Neural progenitor cell (in vitro differentiated cells): ENCODE measurements around the gene SYT1. TPM values are rescaled to one million over a fixed set of nuclear protein-coding genes. Genes with fewer than 3 reads are reported as not detected.
A peak's percentile ranks its signal among the peaks of the same experiment; 100 is the strongest.

Experiments used
- DNase-seq: peaks from one replicate; pipeline ENCODE4 v3.0.0-alpha.2; 2016; ENCODE audit warnings: low spot score
- H2AFZ ChIP-seq: fragments of 200-600 bp; sonication (generic); replicated peaks from 2 replicates; pipeline ENCODE4 v1.6.1; 2016; ENCODE audit warnings: antibody characterized with exemption
- H3F3A ChIP-seq: fragments of 200-600 bp; sonication (generic); 2 replicates; pipeline ENCODE4 v1.6.1; 2016; ENCODE audit warnings: antibody characterized with exemption, low read depth
- H3K27ac ChIP-seq: fragments of 200-600 bp; sonication (generic); 2 replicates; pipeline ENCODE4 v1.5.1; 2016; ENCODE audit warnings: mild to moderate bottlenecking
- H3K27me3 ChIP-seq: fragments of 200-600 bp; sonication (generic); 2 replicates; pipeline ENCODE4 v1.6.1; 2016; ENCODE audit warnings: mild to moderate bottlenecking, moderate library complexity
- H3K36me3 ChIP-seq: fragments of 200-600 bp; sonication (generic); 2 replicates; pipeline ENCODE4 v1.5.1; 2016
- H3K4me1 ChIP-seq: fragments of 200-600 bp; sonication (generic); 2 replicates; pipeline ENCODE4 v1.6.1; 2016; ENCODE audit warnings: mixed run types
- H3K4me2 ChIP-seq: fragments of 200-600 bp; sonication (generic); 2 replicates; pipeline ENCODE4 v1.6.1; 2016
- H3K4me3 ChIP-seq: fragments of 200-600 bp; sonication (generic); 2 replicates; pipeline ENCODE4 v1.5.1; 2016
- H3K79me2 ChIP-seq: fragments of 200-600 bp; sonication (generic); 2 replicates; pipeline ENCODE4 v1.6.1; 2016; ENCODE audit warnings: low read depth
- H3K9ac ChIP-seq: fragments of 200-600 bp; sonication (generic); 2 replicates; pipeline ENCODE4 v1.6.1; 2016
- H3K9me3 ChIP-seq: fragments of 200-600 bp; sonication (generic); 2 replicates; pipeline ENCODE4 v1.5.1; 2016; ENCODE audit warnings: low read depth
- H4K20me1 ChIP-seq: fragments of 200-600 bp; sonication (generic); 2 replicates; pipeline ENCODE4 v1.6.1; 2016; ENCODE audit warnings: low read depth
- H3K27ac Mint-ChIP-seq: 3 replicates; pipeline ENCODE4 v1.8.0; 2021; ENCODE audit warnings: mixed read lengths
- H3K27me3 Mint-ChIP-seq: 2 replicates; pipeline ENCODE4 v1.8.0; 2022; ENCODE audit warnings: low read depth, mild to moderate bottlenecking, inconsistent platforms, moderate library complexity, mixed read lengths; ENCODE audit not compliant: insufficient read depth
- H3K36me3 Mint-ChIP-seq: 3 replicates; pipeline ENCODE4 v1.8.0; 2021; ENCODE audit warnings: mixed read lengths
- H3K4me1 Mint-ChIP-seq: 3 replicates; pipeline ENCODE4 v1.8.0; 2021; ENCODE audit warnings: mixed read lengths
- H3K4me3 Mint-ChIP-seq: 3 replicates; pipeline ENCODE4 v1.8.0; 2021; ENCODE audit warnings: mild to moderate bottlenecking, moderate library complexity, mixed read lengths
- H3K9me3 Mint-ChIP-seq: 3 replicates; pipeline ENCODE4 v1.8.0; 2020; ENCODE audit warnings: mixed read lengths
- CTCF ChIP-seq: fragments of 200-600 bp; sonication (generic); IDR thresholded peaks from 2 replicates; pipeline ENCODE4 v1.5.1; 2017; ENCODE audit warnings: antibody characterized with exemption, mild to moderate bottlenecking
- EZH2 ChIP-seq: fragments of 200-600 bp; sonication (generic); IDR thresholded peaks from 2 replicates; pipeline ENCODE4 v1.6.1; 2017; ENCODE audit warnings: antibody characterized with exemption, mild to moderate bottlenecking, moderate library complexity
- EZH2phosphoT487 ChIP-seq: fragments of 200-600 bp; sonication (generic); IDR thresholded peaks from 2 replicates; pipeline ENCODE4 v1.6.1; 2017; ENCODE audit warnings: antibody characterized with exemption
- total RNA-seq: library from RNA; depleted of rRNA; stranded (reverse); fragments of >200 nt; gene quantifications from 2 replicates; pipeline ENCODE4 v1.2.3, GENCODE V29; 2015; ENCODE audit warnings: low replicate concordance

SYT1 gene
- total RNA-seq, 1 donor from 2014 or later: 36.9 TPM

- Histone ChIP-seq H4K20me1 (no peaks in the 10 kb centered on the region), H2AFZ (no peak overlapping the region), H3K9ac (no peak overlapping the region), H3K4me2 (no peak overlapping the region), H3F3A (no peaks in the 10 kb centered on the region), H3K4me1 (no peaks in the 10 kb centered on the region), H3K4me3 (no peak overlapping the region), H3K9me3 (no peaks in the 10 kb centered on the region), H3K27me3 (no peaks in the 10 kb centered on the region), H3K27ac (no peak overlapping the region), H3K79me2 (no peaks in the 10 kb centered on the region), H3K36me3 (no peaks in the 10 kb centered on the region)
- peaks cover 18% of the 10 kb centered on the region for H3K4me1 Mint-ChIP-seq
- TF ChIP-seq EZH2phosphoT487 (no peak), EZH2 (no peak), CTCF (no peak)
- no peaks in the 10 kb centered on the region for H3K36me3 Mint-ChIP-seq
- no peak overlapping the region for H3K4me3 Mint-ChIP-seq
- no peaks in the 10 kb centered on the region for H3K27me3 Mint-ChIP-seq
- no peak for DNase-seq
- no peaks in the 10 kb centered on the region for H3K9me3 Mint-ChIP-seq
- no peak overlapping the region for H3K27ac Mint-ChIP-seq
Observed at GRCh38 chr12:79408689-79409088, 544.1 kb downstream of the SYT1 start.

DNA sequence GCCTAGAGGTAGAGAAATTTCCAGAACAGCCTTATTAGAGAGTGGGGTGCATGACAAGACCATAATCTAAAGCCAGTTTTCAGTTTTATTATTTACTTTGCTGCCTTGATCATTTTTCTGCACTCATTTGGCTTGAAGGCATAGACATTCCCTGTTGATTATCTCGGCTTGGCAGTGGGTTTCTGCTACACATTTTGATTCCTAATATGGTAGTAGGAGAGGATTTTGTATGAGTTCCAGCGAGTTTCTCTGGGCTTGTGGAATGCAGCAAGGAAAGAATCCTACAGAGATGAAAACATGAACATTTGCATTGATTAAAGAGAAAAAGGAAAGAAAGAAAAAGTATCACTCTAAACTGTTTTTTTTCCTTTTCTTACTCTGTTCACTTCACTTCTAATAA is 545.0 kb downstream of the SYT1 start:
- H3K4me1 ChIP-seq: no peaks in the 10 kb centered on the region
- no peaks in the 10 kb centered on the region for H3K36me3 Mint-ChIP-seq
- no peaks in the 10 kb centered on the region for H3K9me3 Mint-ChIP-seq
- H3K4me3 Mint-ChIP-seq: no peak overlapping the region
- no peaks in the 10 kb centered on the region for H3K36me3 ChIP-seq
- H3K27ac ChIP-seq: no peak overlapping the region
- no peaks in the 10 kb centered on the region for H3K27me3 Mint-ChIP-seq
- no peak overlapping the region for H2AFZ ChIP-seq
- H3F3A ChIP-seq: no peaks in the 10 kb centered on the region
- H3K9ac ChIP-seq: no peak overlapping the region
- peaks cover 18% of the 10 kb centered on the region for H3K4me1 Mint-ChIP-seq
- TF ChIP-seq EZH2: no peak
- no peak for TF ChIP-seq EZH2phosphoT487
- no peak for TF ChIP-seq CTCF
- H3K4me3 ChIP-seq: no peak overlapping the region
- H3K27me3 ChIP-seq: no peaks in the 10 kb centered on the region
- peak overlapping the region; percentile 96 for H3K27ac Mint-ChIP-seq
- no peaks in the 10 kb centered on the region for H4K20me1 ChIP-seq
- no peaks in the 10 kb centered on the region for H3K9me3 ChIP-seq
- H3K4me2 ChIP-seq: no peak overlapping the region
- DNase-seq: no peak
- no peaks in the 10 kb centered on the region for H3K79me2 ChIP-seq

- no peaks in the 10 kb centered on the region for H3K27me3 Mint-ChIP-seq
- Histone ChIP-seq H3K4me1 (peaks cover 6% of the 10 kb centered on the region), H3K9ac (no peak overlapping the region), H3K36me3 (no peaks in the 10 kb centered on the region), H2AFZ (no peak overlapping the region), H4K20me1 (no peaks in the 10 kb centered on the region), H3K4me2 (no peak overlapping the region), H3K4me3 (no peak overlapping the region), H3K9me3 (no peaks in the 10 kb centered on the region), H3K79me2 (no peaks in the 10 kb centered on the region), H3K27me3 (no peaks in the 10 kb centered on the region), H3F3A (no peaks in the 10 kb centered on the region), H3K27ac (no peak overlapping the region)
- no peak overlapping the region for H3K4me3 Mint-ChIP-seq
- H3K9me3 Mint-ChIP-seq: no peaks in the 10 kb centered on the region
- H3K4me1 Mint-ChIP-seq: peaks cover 18% of the 10 kb centered on the region
- H3K27ac Mint-ChIP-seq: no peak overlapping the region
- no peaks in the 10 kb centered on the region for H3K36me3 Mint-ChIP-seq
- no peak for DNase-seq
- TF ChIP-seq EZH2: no peak
Observed at GRCh38 chr12:79411791-79412190, 547.2 kb downstream of the SYT1 start.

- H3K27me3 ChIP-seq: no peaks in the 10 kb centered on the region
- Mint-ChIP-seq H3K4me1 (peaks cover 11% of the 10 kb centered on the region), H3K9me3 (no peaks in the 10 kb centered on the region), H3K4me3 (no peak overlapping the region), H3K27ac (no peak overlapping the region), H3K27me3 (no peaks in the 10 kb centered on the region), H3K36me3 (no peaks in the 10 kb centered on the region)
- H2AFZ ChIP-seq: no peak overlapping the region
- H3K36me3 ChIP-seq: no peaks in the 10 kb centered on the region
- peaks cover 6% of the 10 kb centered on the region for H3K4me1 ChIP-seq
- no peaks in the 10 kb centered on the region for H3F3A ChIP-seq
- no peaks in the 10 kb centered on the region for H3K79me2 ChIP-seq
- no peaks in the 10 kb centered on the region for H4K20me1 ChIP-seq
- no peak overlapping the region for H3K4me3 ChIP-seq
- no peak for DNase-seq
- no peaks in the 10 kb centered on the region for H3K9me3 ChIP-seq
- H3K4me2 ChIP-seq: no peak overlapping the region
- no peak overlapping the region for H3K27ac ChIP-seq
- TF ChIP-seq EZH2: no peak
- no peak for TF ChIP-seq EZH2phosphoT487
- TF ChIP-seq CTCF: no peak
- H3K9ac ChIP-seq: no peak overlapping the region
Observed at GRCh38 chr12:79413796-79414195, 549.2 kb downstream of the SYT1 start.
